ENCODE data around the gene NBAS. TPM values are rescaled to one million over a fixed set of nuclear protein-coding genes. Genes with fewer than 3 reads are reported as not detected.

The NBAS gene
- polyA plus RNA-seq, 1 donor (not counting 4 experiments of a cell fraction or from before 2014, with no cell fraction given), result 27.9 TPM

GRCh38 chr2:15498554-15498953 is 62.6 kb downstream of the NBAS start:
- no peak overlapping the region for H2AFZ ChIP-seq (ENCODE audit: control insufficient read depth, low read length)
- no peaks in the 10 kb centered on the region for H3K9me3 ChIP-seq (ENCODE audit: control insufficient read depth, low read depth, low read length)
- peaks cover 2 to 4% of the 10 kb centered on the region in 2 experiments for H3K36me3 ChIP-seq (ENCODE audit: control insufficient read depth in 2 of 2, extremely low read depth in 1 of 2, insufficient read depth in 2 of 2, low read length in 2 of 2)
- no peaks in the 10 kb centered on the region for H3K4me1 ChIP-seq (ENCODE audit: control insufficient read depth, extremely low read depth, insufficient read depth, low read length)
- no peaks in the 10 kb centered on the region for H3K9me1 ChIP-seq (ENCODE audit: control insufficient read depth, extremely low read depth, insufficient read depth, low read length)
- H3K79me2 ChIP-seq (ENCODE audit: control insufficient read depth, insufficient read depth, low read length), result no peaks in the 10 kb centered on the region
- dilution Hi-C loops (cut with MboI; ENCODE audit: extremely low pct_ligation_motif_present, low sequenced_read_pairs), result no loop called here
- FAIRE-seq, result no peak
- no peak overlapping the region for H3K27ac ChIP-seq (ENCODE audit: control insufficient read depth, insufficient read depth, low read length)
- no peak overlapping the region for H3K4me2 ChIP-seq (ENCODE audit: control insufficient read depth, extremely low read depth, insufficient read depth, low read depth, low read length)
- H3K4me3 ChIP-seq (ENCODE audit: control insufficient read depth in 2 of 3, extremely low read depth in 1 of 3, insufficient read depth in 2 of 3, low read depth in 1 of 3, low read length in 3 of 3), result no peak overlapping the region
- H3K9ac ChIP-seq (ENCODE audit: control insufficient read depth, extremely low read depth, insufficient read depth, low read length), result no peak overlapping the region
- DNase-seq (ENCODE audit: low read depth, low spot score), result no peak
- no peaks in the 10 kb centered on the region for H4K20me1 ChIP-seq (ENCODE audit: control insufficient read depth, extremely low read depth, insufficient read depth, low read length)
- no peak for TF ChIP-seq EZH2 (IDR thresholded peaks at IDR 0.05; ENCODE audit: low read length)
- TF ChIP-seq, protein P1, sequence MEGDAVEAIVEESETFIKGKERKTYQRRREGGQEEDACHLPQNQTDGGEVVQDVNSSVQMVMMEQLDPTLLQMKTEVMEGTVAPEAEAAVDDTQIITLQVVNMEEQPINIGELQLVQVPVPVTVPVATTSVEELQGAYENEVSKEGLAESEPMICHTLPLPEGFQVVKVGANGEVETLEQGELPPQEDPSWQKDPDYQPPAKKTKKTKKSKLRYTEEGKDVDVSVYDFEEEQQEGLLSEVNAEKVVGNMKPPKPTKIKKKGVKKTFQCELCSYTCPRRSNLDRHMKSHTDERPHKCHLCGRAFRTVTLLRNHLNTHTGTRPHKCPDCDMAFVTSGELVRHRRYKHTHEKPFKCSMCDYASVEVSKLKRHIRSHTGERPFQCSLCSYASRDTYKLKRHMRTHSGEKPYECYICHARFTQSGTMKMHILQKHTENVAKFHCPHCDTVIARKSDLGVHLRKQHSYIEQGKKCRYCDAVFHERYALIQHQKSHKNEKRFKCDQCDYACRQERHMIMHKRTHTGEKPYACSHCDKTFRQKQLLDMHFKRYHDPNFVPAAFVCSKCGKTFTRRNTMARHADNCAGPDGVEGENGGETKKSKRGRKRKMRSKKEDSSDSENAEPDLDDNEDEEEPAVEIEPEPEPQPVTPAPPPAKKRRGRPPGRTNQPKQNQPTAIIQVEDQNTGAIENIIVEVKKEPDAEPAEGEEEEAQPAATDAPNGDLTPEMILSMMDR (optimal IDR thresholded peaks at IDR 0.05 in 1 of 3, IDR thresholded peaks at IDR 0.05 in 1 of 3, conservative IDR thresholded peaks at IDR 0.05 in 1 of 3; ENCODE audit: extremely low read depth in 1 of 3, insufficient read depth in 2 of 3, low read length in 3 of 3), result no peak
- no peaks in the 10 kb centered on the region for H3K27me3 ChIP-seq (ENCODE audit: control insufficient read depth, extremely low read depth, insufficient read depth, low read length)

GRCh38 chr2:15494877-15495276 is 66.3 kb downstream of the NBAS start:
- no peak overlapping the region for H3K27ac ChIP-seq (ENCODE audit: control insufficient read depth, insufficient read depth, low read length)
- no peak overlapping the region for H3K9ac ChIP-seq (ENCODE audit: control insufficient read depth, extremely low read depth, insufficient read depth, low read length)
- no peaks in the 10 kb centered on the region for H4K20me1 ChIP-seq (ENCODE audit: control insufficient read depth, extremely low read depth, insufficient read depth, low read length)
- H2AFZ ChIP-seq (ENCODE audit: control insufficient read depth, low read length), result no peak overlapping the region
- DNase-seq (ENCODE audit: low read depth, low spot score) (no peak), FAIRE-seq (no peak)
- H3K79me2 ChIP-seq (ENCODE audit: control insufficient read depth, insufficient read depth, low read length), result no peaks in the 10 kb centered on the region
- no peak overlapping the region for H3K4me2 ChIP-seq (ENCODE audit: control insufficient read depth, extremely low read depth, insufficient read depth, low read depth, low read length)
- H3K4me3 ChIP-seq (ENCODE audit: control insufficient read depth in 2 of 3, extremely low read depth in 1 of 3, insufficient read depth in 2 of 3, low read depth in 1 of 3, low read length in 3 of 3), result no peak overlapping the region
- H3K36me3 ChIP-seq (ENCODE audit: control insufficient read depth in 2 of 2, extremely low read depth in 1 of 2, insufficient read depth in 2 of 2, low read length in 2 of 2), result peaks cover 0 to 4% of the 10 kb centered on the region in 2 experiments
- no peaks in the 10 kb centered on the region for H3K27me3 ChIP-seq (ENCODE audit: control insufficient read depth, extremely low read depth, insufficient read depth, low read length)
- no peaks in the 10 kb centered on the region for H3K9me1 ChIP-seq (ENCODE audit: control insufficient read depth, extremely low read depth, insufficient read depth, low read length)
- no peaks in the 10 kb centered on the region for H3K4me1 ChIP-seq (ENCODE audit: control insufficient read depth, extremely low read depth, insufficient read depth, low read length)
- no peak for TF ChIP-seq EZH2 (IDR thresholded peaks at IDR 0.05; ENCODE audit: low read length)
- no peaks in the 10 kb centered on the region for H3K9me3 ChIP-seq (ENCODE audit: control insufficient read depth, low read depth, low read length)
- dilution Hi-C loops (cut with MboI; ENCODE audit: extremely low pct_ligation_motif_present, low sequenced_read_pairs), result no loop called here

DNA sequence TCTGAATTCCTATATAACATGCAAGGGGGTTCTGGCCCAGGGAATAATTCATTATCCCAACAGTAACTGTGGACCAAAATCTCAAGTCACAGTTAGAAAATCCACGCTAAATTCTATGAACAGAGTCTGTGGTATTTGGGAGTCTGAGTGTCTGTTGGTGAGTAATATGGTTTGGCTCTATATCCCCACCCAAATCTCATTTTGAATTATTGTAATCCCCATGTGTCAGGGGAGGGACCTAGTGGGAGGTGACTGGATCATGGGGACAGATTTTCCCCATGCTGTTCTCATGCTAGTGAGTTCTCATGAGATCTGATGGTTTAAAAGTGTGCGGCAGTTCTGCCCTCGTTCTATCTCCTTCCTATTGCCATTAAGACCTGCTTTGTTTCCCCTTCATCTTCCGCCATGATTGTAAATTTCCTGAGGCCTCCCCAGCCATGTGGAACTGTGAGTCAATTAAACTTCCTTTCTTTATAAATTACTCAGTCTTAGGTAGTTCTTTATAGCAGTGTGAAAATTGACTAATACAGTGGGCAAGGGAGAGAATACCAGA is 68.3 kb downstream of the NBAS start:
- no peak overlapping the region for H2AFZ ChIP-seq (ENCODE audit: control insufficient read depth, low read length)
- H3K4me1 ChIP-seq (ENCODE audit: control insufficient read depth, extremely low read depth, insufficient read depth, low read length), result no peaks in the 10 kb centered on the region
- H4K20me1 ChIP-seq (ENCODE audit: control insufficient read depth, extremely low read depth, insufficient read depth, low read length), result no peaks in the 10 kb centered on the region
- DNase-seq (ENCODE audit: low read depth, low spot score) (no peak), FAIRE-seq (no peak)
- H3K9me1 ChIP-seq (ENCODE audit: control insufficient read depth, extremely low read depth, insufficient read depth, low read length), result no peaks in the 10 kb centered on the region
- H3K79me2 ChIP-seq (ENCODE audit: control insufficient read depth, insufficient read depth, low read length), result no peaks in the 10 kb centered on the region
- TF ChIP-seq, protein P1 (optimal IDR thresholded peaks at IDR 0.05 in 1 of 3, IDR thresholded peaks at IDR 0.05 in 1 of 3, conservative IDR thresholded peaks at IDR 0.05 in 1 of 3; ENCODE audit: extremely low read depth in 1 of 3, insufficient read depth in 2 of 3, low read length in 3 of 3), result no peak
- no peak for TF ChIP-seq EZH2 (IDR thresholded peaks at IDR 0.05; ENCODE audit: low read length)
- H3K36me3 ChIP-seq (ENCODE audit: control insufficient read depth in 2 of 2, extremely low read depth in 1 of 2, insufficient read depth in 2 of 2, low read length in 2 of 2), result peaks cover 2 to 4% of the 10 kb centered on the region in 2 experiments
- no peak overlapping the region for H3K9ac ChIP-seq (ENCODE audit: control insufficient read depth, extremely low read depth, insufficient read depth, low read length)
- no peaks in the 10 kb centered on the region for H3K27me3 ChIP-seq (ENCODE audit: control insufficient read depth, extremely low read depth, insufficient read depth, low read length)
- H3K4me3 ChIP-seq (ENCODE audit: control insufficient read depth in 2 of 3, extremely low read depth in 1 of 3, insufficient read depth in 2 of 3, low read depth in 1 of 3, low read length in 3 of 3), result no peak overlapping the region
- no peaks in the 10 kb centered on the region for H3K9me3 ChIP-seq (ENCODE audit: control insufficient read depth, low read depth, low read length)
- dilution Hi-C loops (cut with MboI; ENCODE audit: extremely low pct_ligation_motif_present, low sequenced_read_pairs), result no loop called here
- H3K27ac ChIP-seq (ENCODE audit: control insufficient read depth, insufficient read depth, low read length), result no peak overlapping the region
- no peak overlapping the region for H3K4me2 ChIP-seq (ENCODE audit: control insufficient read depth, extremely low read depth, insufficient read depth, low read depth, low read length)

Data from keratinocyte (primary cell).